ENCODE results near the gene NCR1. TPM values are rescaled to one million over a fixed set of nuclear protein-coding genes. Genes with fewer than 3 reads are reported as not detected.

Gene NCR1
- total RNA-seq, 1 experiment from 2014 or later, result 4.3 TPM

DNA sequence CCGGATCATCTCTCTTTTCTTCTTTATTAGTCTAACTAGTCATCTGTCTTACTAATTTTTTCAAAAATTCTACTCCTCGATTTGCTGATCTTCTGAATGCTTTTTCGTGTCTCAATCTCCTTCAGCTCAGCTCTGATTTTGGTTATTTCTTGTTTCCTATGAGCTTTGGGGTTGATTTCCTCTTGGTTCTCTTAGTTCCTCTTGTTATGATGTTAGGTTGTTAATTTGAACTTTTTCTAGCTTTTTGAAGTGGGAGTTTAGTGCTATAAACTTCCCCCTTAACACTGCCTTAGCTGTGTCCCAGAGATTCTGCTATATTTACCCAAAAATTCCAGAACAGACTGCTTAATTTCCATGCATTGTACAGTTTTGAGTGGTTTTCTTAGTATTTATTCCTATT lies 28.5 kb upstream of the NCR1 start:
- Mint-ChIP-seq H3K4me1 (peaks cover 30% of the 10 kb centered on the region), H3K27me3 (ENCODE audit: low read depth) (peaks cover 28% of the 10 kb centered on the region), H3K9me3 (peaks cover 13% of the 10 kb centered on the region), H3K36me3 (no peaks in the 10 kb centered on the region), H3K4me3 (no peak overlapping the region), H3K27ac (no peak overlapping the region)
- POLR2A ChIA-PET, result interaction anchor here (0.7 kb wide), 1 partner anchor 149 kb away, joined by 3 read pairs; no protein-coding TSS in a partner anchor
- TF ChIP-seq GRHL2 (CRISPR knock-in tag; IDR thresholded peaks at IDR 0.05; ENCODE audit: insufficient replicate concordance, severe bottlenecking), result no peak
- TF ChIP-seq SP1 (CRISPR knock-in tag; conservative IDR thresholded peaks at IDR 0.05), result no peak
- TF ChIP-seq CREB1 (CRISPR knock-in tag; IDR thresholded peaks at IDR 0.05), result no peak
- TF ChIP-seq ZNF423 (CRISPR knock-in tag; IDR thresholded peaks at IDR 0.05), result no peak
- TF ChIP-seq NR3C1 (CRISPR knock-in tag; conservative IDR thresholded peaks at IDR 0.05; ENCODE audit: low read depth), result no peak
- TF ChIP-seq ZNF263 (CRISPR knock-in tag; IDR thresholded peaks at IDR 0.05; ENCODE audit: low read depth), result no peak
- no peak for DNase-seq (ENCODE audit: low spot score)
- CTCF ChIA-PET, result no interaction called here
- ATAC-seq, result no peak

GRCh38 chr19:54881884-54882283 lies 24.1 kb upstream of the NCR1 start:
- H3K36me3 Mint-ChIP-seq, result no peaks in the 10 kb centered on the region
- CTCF ChIA-PET, result interaction anchor here (0.5 to 5.5 kb wide), 83 partner anchors 8 to 805 kb away, joined by 3 to 166 read pairs (median 5); partner anchors contain the start of genes GP6, LENG9, NCR1 and PPP1R12C
- no peak for DNase-seq (ENCODE audit: low spot score)
- no peak for ATAC-seq
- H3K4me1 Mint-ChIP-seq, result peaks cover 26% of the 10 kb centered on the region
- H3K27ac Mint-ChIP-seq, result no peak overlapping the region
- POLR2A ChIA-PET, result interaction anchor here (0.6 to 1.1 kb wide), 5 partner anchors 12 to 279 kb away, joined by 3 to 5 read pairs (median 3); no protein-coding TSS in a partner anchor
- peaks cover 12% of the 10 kb centered on the region for H3K9me3 Mint-ChIP-seq
- H3K4me3 Mint-ChIP-seq, result no peak overlapping the region
- no peak for TF ChIP-seq NR3C1 (CRISPR knock-in tag; conservative IDR thresholded peaks at IDR 0.05; ENCODE audit: low read depth)
- TF ChIP-seq PRRX2 (CRISPR knock-in tag; IDR thresholded peaks at IDR 0.05), result no peak
- TF ChIP-seq, protein P1, sequence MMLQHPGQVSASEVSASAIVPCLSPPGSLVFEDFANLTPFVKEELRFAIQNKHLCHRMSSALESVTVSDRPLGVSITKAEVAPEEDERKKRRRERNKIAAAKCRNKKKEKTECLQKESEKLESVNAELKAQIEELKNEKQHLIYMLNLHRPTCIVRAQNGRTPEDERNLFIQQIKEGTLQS (CRISPR knock-in tag; conservative IDR thresholded peaks at IDR 0.05), result no peak
- no peak for TF ChIP-seq ZBTB21 (CRISPR knock-in tag; IDR thresholded peaks at IDR 0.05; ENCODE audit: borderline replicate concordance)
- no peak for TF ChIP-seq ZNF396 (CRISPR knock-in tag; IDR thresholded peaks at IDR 0.05; ENCODE audit: borderline replicate concordance)
- no peak for TF ChIP-seq NFATC4 (CRISPR knock-in tag; IDR thresholded peaks at IDR 0.05)
- no peak for TF ChIP-seq ZNF232 (CRISPR knock-in tag; IDR thresholded peaks at IDR 0.05)
- TF ChIP-seq CTCF (IDR thresholded peaks at IDR 0.05), result no peak
- TF ChIP-seq, protein P2, sequence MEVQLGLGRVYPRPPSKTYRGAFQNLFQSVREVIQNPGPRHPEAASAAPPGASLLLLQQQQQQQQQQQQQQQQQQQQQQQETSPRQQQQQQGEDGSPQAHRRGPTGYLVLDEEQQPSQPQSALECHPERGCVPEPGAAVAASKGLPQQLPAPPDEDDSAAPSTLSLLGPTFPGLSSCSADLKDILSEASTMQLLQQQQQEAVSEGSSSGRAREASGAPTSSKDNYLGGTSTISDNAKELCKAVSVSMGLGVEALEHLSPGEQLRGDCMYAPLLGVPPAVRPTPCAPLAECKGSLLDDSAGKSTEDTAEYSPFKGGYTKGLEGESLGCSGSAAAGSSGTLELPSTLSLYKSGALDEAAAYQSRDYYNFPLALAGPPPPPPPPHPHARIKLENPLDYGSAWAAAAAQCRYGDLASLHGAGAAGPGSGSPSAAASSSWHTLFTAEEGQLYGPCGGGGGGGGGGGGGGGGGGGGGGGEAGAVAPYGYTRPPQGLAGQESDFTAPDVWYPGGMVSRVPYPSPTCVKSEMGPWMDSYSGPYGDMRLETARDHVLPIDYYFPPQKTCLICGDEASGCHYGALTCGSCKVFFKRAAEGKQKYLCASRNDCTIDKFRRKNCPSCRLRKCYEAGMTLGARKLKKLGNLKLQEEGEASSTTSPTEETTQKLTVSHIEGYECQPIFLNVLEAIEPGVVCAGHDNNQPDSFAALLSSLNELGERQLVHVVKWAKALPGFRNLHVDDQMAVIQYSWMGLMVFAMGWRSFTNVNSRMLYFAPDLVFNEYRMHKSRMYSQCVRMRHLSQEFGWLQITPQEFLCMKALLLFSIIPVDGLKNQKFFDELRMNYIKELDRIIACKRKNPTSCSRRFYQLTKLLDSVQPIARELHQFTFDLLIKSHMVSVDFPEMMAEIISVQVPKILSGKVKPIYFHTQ (CRISPR knock-in tag; IDR thresholded peaks at IDR 0.05), result no peak
- no peak for TF ChIP-seq TEAD1 (CRISPR knock-in tag; IDR thresholded peaks at IDR 0.05)
- TF ChIP-seq FOXJ3 (CRISPR knock-in tag; IDR thresholded peaks at IDR 0.05; ENCODE audit: borderline replicate concordance), result no peak
- no peak for TF ChIP-seq IRF2 (CRISPR knock-in tag; IDR thresholded peaks at IDR 0.05; ENCODE audit: borderline replicate concordance, low read depth)
- no peak for TF ChIP-seq MXD4 (CRISPR knock-in tag; IDR thresholded peaks at IDR 0.05; ENCODE audit: borderline replicate concordance)
- TF ChIP-seq, protein P3, sequence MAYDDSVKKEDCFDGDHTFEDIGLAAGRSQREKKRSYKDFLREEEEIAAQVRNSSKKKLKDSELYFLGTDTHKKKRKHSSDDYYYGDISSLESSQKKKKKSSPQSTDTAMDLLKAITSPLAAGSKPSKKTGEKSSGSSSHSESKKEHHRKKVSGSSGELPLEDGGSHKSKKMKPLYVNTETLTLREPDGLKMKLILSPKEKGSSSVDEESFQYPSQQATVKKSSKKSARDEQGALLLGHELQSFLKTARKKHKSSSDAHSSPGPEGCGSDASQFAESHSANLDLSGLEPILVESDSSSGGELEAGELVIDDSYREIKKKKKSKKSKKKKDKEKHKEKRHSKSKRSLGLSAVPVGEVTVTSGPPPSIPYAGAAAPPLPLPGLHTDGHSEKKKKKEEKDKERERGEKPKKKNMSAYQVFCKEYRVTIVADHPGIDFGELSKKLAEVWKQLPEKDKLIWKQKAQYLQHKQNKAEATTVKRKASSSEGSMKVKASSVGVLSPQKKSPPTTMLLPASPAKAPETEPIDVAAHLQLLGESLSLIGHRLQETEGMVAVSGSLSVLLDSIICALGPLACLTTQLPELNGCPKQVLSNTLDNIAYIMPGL (CRISPR knock-in tag; IDR thresholded peaks at IDR 0.05), result no peak
- TF ChIP-seq NFE2L1 (CRISPR knock-in tag; IDR thresholded peaks at IDR 0.05), result no peak
- H3K27me3 Mint-ChIP-seq (ENCODE audit: low read depth), result peaks cover 22% of the 10 kb centered on the region

Measured in WTC11 (cell line).